Ovary (tissue), 9 donors: ENCODE data around the gene LONRF2. TPM values are rescaled to one million over a fixed set of nuclear protein-coding genes. Genes with fewer than 3 reads are reported as not detected.
"Not testable (repeated sequence)": the region's sequence is repeated elsewhere in the genome, so short reads cannot be mapped to it uniquely, and the experiment has no call there.

Experiments used
- DNase-seq, 5 donors: peaks; one replicate each; pipeline ENCODE4 v3.0.0-alpha.2; 2019 to 2020
- H3K27ac ChIP-seq, 2 donors: fragments of 200-600 bp; one replicate each; pipeline versions ENCODE4 v1.5.1 to v1.8.0; 2019 to 2022
- H3K27me3 ChIP-seq: fragments of 200-600 bp; one replicate; pipeline ENCODE4 v1.8.0; 2022
- H3K36me3 ChIP-seq: fragments of 200-600 bp; sonication (generic); one replicate; pipeline ENCODE4 v1.5.1; 2019
- H3K4me1 ChIP-seq: one replicate; pipeline ENCODE4 v1.8.1; 2013; ENCODE audit warnings: mild to moderate bottlenecking, moderate library complexity; ENCODE audit not compliant: insufficient read depth
- H3K4me3 ChIP-seq: fragments of 200-600 bp; sonication (generic); one replicate; pipeline ENCODE4 v1.5.1; 2017
- H3K9me3 ChIP-seq, 2 donors: fragments of 200-600 bp in 1 of 2; sonication (generic) in 1 of 2; one replicate each; pipeline versions ENCODE4 v1.5.1 to v1.8.1; 2013 to 2019; ENCODE audit warnings: mild to moderate bottlenecking in 1 of 2, moderate library complexity in 1 of 2
- EP300 ChIP-seq: sonication (generic); formaldehyde crosslinking; IDR thresholded peaks from one replicate; pipeline ENCODE4 v1.6.1; 2017; ENCODE audit warnings: antibody characterized with exemption
- POLR2A ChIP-seq: fragments of 450-650 bp; IDR thresholded peaks from one replicate; pipeline ENCODE4 v1.6.1; 2017; ENCODE audit warnings: antibody characterized with exemption, mild to moderate bottlenecking, moderate library complexity
- WGBS, 3 donors: extraction: QIAGEN DNeasy Blood & Tissue Kit in 1 of 3; methylation state at CpG; one replicate each; pipeline versions ENCODE4 v1.1.5 to v1.1.7; 2013 to 2017; 5-methylcytosine and 5-hydroxymethylcytosine counted together
- intact Hi-C, 4 donors: fragments of 100-400 bp; cut with DNase I; formaldehyde crosslinking; loops; one replicate each; pipeline versions ENCODE4 v1.11.0 to v1.15.1; 2022 to 2023
- polyA plus RNA-seq, 2 donors: library from polyadenylated mRNA; stranded (reverse); fragments of 200-250 nt in 1 of 2; fragments of 350-450 nt in 1 of 2; fragmentation: Illumina TruSeq in 1 of 2; extraction: RNeasy Lipid Tissue Mini Kit (QIAGEN cat#74804) in 1 of 2; gene quantifications; one replicate each; pipeline ENCODE4 v1.2.3, GENCODE V29; 2013 to 2014
- total RNA-seq, 7 donors: library from RNA; depleted of rRNA in 2 of 7; stranded (reverse); fragments of >200 nt in 2 of 7; fragmentation: NEBNext Ultra II Directional in 3 of 7; extraction: Animal tissue kit (Norgen Biotek cat#: 25700) in 3 of 7; gene quantifications; one replicate each; pipeline versions ENCODE4 v1.1.0 to v1.2.4, GENCODE V29; 2016 to 2023
- TF ChIP-seq, protein P1 (sequence below), 3 donors: fragments of 450-650 bp in 2 of 3; fragments of 200-600 bp in 1 of 3; IDR thresholded peaks; one replicate each; pipeline versions ENCODE4 v1.5.1 to v1.8.0; 2016 to 2022; ENCODE audit warnings: antibody characterized with exemption in 3 of 3, mild to moderate bottlenecking in 1 of 3
- donor health status: DM: no; HTN: no; CAD: no; lungs with moderate emphysema.
- donor health status: DM: no; HTN: no; CAD: no.
- donor health status: Bipolar disorder and iron deficiency.
- donor health status: DM: yes; HTN: yes; CAD: no.
- donor health status: DM: no; HTN: no; CAD: no.
- donor health status: DM: yes; HTN: yes; CAD: no.

Gene LONRF2
- total and polyA plus RNA-seq, 9 donors: 4.7 to 133 (median 29.5) TPM

DNA sequence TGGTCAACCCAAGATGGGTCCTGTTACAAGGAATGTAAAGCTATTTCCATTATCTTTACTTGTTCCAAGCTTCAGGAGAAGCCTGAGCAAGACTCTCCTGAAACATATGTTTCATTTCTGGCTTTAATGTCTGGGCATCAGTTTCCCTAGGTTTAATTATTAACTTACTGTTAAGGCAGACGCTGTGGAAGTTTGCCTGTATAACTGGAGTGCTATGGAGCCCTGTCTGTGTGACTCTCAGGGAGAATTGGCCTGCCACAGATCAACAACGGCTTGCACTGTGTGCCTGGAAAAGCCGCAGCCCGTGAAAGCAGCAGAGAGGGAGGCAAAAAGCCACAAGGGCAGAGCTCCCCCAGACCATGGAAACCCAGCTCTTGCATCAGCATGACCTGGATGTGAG is 22.1 kb upstream of the LONRF2 start:
- Histone ChIP-seq H3K36me3 (no peaks in the 10 kb centered on the region), H3K4me1 (no peaks in the 10 kb centered on the region), H3K9me3 (no peaks in the 10 kb centered on the region), H3K27me3 (no peaks in the 10 kb centered on the region), H3K27ac (no peak overlapping the region), H3K4me3 (no peak overlapping the region)
- intact Hi-C loops: no loop called here
- no peak for TF ChIP-seq EP300
- TF ChIP-seq, protein P1, sequence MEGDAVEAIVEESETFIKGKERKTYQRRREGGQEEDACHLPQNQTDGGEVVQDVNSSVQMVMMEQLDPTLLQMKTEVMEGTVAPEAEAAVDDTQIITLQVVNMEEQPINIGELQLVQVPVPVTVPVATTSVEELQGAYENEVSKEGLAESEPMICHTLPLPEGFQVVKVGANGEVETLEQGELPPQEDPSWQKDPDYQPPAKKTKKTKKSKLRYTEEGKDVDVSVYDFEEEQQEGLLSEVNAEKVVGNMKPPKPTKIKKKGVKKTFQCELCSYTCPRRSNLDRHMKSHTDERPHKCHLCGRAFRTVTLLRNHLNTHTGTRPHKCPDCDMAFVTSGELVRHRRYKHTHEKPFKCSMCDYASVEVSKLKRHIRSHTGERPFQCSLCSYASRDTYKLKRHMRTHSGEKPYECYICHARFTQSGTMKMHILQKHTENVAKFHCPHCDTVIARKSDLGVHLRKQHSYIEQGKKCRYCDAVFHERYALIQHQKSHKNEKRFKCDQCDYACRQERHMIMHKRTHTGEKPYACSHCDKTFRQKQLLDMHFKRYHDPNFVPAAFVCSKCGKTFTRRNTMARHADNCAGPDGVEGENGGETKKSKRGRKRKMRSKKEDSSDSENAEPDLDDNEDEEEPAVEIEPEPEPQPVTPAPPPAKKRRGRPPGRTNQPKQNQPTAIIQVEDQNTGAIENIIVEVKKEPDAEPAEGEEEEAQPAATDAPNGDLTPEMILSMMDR (IDR thresholded peaks at IDR 0.05): no peak
- TF ChIP-seq POLR2A: no peak
- 58 to 68% (median 62%) methylated on average over 4 of the region's 4 CpGs for WGBS, 3 donors
- DNase-seq: no peak

DNA sequence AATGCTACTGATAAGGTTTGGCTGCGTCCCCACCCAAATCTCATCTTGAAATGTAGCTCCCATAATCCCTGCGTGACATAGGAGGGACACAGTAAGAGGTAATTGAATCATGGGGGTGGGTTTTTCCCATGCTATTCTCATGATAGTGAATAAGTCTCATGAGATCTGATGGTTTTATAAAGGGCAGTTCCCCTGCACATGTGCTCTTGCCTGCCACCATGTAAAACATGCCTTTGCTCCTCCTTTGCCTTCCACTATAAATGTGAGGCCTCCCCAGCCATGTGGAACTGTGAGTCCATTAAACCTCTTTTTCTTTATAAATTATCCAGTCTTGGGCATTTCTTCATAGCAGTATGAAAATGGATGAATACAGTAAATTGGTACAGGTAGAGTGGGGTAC is 20.2 kb upstream of the LONRF2 start:
- H3K9me3 ChIP-seq, H3K36me3 ChIP-seq, H3K4me1 ChIP-seq, intact Hi-C loops, H3K4me3 ChIP-seq, DNase-seq, H3K27ac ChIP-seq, H3K27me3 ChIP-seq: not testable (repeated sequence)
- WGBS, 3 donors: 92 to 96% (median 95%) methylated on average over 2 of the region's 2 CpGs

DNA sequence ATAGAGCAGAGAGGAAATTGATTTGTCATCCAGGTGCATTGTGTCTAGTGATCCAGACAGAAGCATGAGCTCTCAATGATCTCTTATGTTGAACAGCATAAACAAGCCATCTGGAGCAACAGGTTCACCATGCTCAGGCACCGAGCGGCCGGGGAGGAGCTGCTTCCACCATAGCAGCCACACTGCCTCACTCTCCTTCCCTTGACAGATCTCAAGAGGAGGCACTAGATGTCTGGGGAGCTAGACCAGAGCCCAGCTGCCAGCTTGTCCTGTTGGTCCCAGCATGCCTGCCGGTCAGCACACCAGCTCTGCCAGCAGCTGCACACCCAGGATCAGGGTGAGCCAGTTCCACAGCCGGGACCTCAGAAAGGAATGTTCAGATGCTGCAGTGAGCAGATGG is 17.5 kb upstream of the LONRF2 start:
- 61 to 84% (median 82%) methylated on average over 5 of the region's 5 CpGs for WGBS, 3 donors
- DNase-seq: no peak

DNA sequence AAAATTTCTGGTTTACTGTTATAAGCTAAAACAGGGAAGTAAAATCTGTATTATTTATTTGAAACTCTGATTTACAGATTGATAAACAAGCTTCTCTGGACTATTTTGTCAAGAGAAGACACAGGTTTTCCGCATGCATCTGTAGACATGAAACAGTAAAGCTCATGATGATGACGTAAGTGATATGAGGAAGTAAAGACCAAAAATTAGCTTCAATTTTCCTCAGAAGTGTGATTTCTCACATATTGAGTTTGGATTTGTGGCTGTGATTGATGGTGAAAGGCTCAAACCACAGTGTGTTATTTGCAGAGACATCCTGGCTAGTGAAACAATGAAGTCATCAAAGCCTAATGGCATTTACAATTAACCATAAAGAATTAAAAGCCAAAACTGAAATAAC is 12.6 kb upstream of the LONRF2 start:
- 88 to 93% (median 91%) methylated on average over 2 of the region's 2 CpGs for WGBS, 3 donors
- TF ChIP-seq, protein P1 (IDR thresholded peaks at IDR 0.05): no peak
- TF ChIP-seq POLR2A (no peak), EP300 (no peak)
- Histone ChIP-seq H3K36me3 (no peaks in the 10 kb centered on the region), H3K27ac (no peak overlapping the region), H3K4me3 (no peak overlapping the region), H3K27me3 (no peaks in the 10 kb centered on the region), H3K4me1 (no peaks in the 10 kb centered on the region), H3K9me3 (no peaks in the 10 kb centered on the region)
- intact Hi-C loops: no loop called here
- DNase-seq: no peak

More for the DNA sequence above, 17.5 kb upstream of the LONRF2 start:
- H3K9me3 ChIP-seq: no peaks in the 10 kb centered on the region
- no peaks in the 10 kb centered on the region for H3K4me1 ChIP-seq
- intact Hi-C loops: no loop called here
- no peak overlapping the region for H3K27ac ChIP-seq
- TF ChIP-seq POLR2A (no peak), EP300 (no peak)
- TF ChIP-seq, protein P1 (IDR thresholded peaks at IDR 0.05): no peak
- no peak overlapping the region for H3K4me3 ChIP-seq
- H3K27me3 ChIP-seq: no peaks in the 10 kb centered on the region
- H3K36me3 ChIP-seq: no peaks in the 10 kb centered on the region

DNA sequence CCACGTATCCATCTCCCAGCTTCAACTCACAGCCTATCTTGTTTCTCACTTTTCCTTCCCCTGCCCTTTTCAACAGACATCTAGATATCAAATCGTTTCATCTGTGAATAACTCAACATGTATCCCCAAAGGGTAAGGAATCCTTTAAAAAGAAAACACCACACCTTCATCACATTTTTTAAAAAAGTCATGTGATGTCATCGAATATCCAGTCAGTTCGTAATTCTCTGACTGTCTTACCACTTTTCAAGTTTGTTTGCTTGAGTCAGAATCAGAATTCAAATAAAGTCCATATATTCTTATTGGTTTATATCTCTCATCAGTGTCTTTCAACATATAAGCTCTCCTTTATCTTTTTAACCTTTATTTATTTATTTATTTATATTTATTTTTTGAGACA is 5.4 kb upstream of the LONRF2 start:
- no peak for DNase-seq
- H3K9me3 ChIP-seq: no peaks in the 10 kb centered on the region
- H3K36me3 ChIP-seq: no peaks in the 10 kb centered on the region
- H3K27me3 ChIP-seq: no peaks in the 10 kb centered on the region
- 89 to 95% (median 91%) methylated on average over 4 of the region's 4 CpGs for WGBS, 3 donors
- intact Hi-C loops: no loop called here
- H3K4me3 ChIP-seq: no peak overlapping the region
- H3K4me1 ChIP-seq: no peaks in the 10 kb centered on the region
- TF ChIP-seq EP300: no peak
- TF ChIP-seq, protein P1 (IDR thresholded peaks at IDR 0.05): no peak
- no peak for TF ChIP-seq POLR2A
- H3K27ac ChIP-seq: no peak overlapping the region
